DND-41 (cell line): ENCODE results near the gene CDHR2.

Experiments used
- EZH2 ChIP-seq: IDR thresholded peaks from 3 replicates; pipeline ENCODE4 v1.6.1; 2012; ENCODE audit warnings: borderline replicate concordance, low read depth, mild to moderate bottlenecking, moderate library complexity, low read length, inconsistent platforms; ENCODE audit not compliant: severe bottlenecking
- TF ChIP-seq, protein P1 (sequence below): IDR thresholded peaks from 2 replicates; pipeline ENCODE4 v1.5.1; 2012; ENCODE audit warnings: borderline replicate concordance, low read length, moderate library complexity, mild to moderate bottlenecking; ENCODE audit not compliant: poor library complexity, severe bottlenecking; ENCODE audit errors: extremely low read depth

DNA sequence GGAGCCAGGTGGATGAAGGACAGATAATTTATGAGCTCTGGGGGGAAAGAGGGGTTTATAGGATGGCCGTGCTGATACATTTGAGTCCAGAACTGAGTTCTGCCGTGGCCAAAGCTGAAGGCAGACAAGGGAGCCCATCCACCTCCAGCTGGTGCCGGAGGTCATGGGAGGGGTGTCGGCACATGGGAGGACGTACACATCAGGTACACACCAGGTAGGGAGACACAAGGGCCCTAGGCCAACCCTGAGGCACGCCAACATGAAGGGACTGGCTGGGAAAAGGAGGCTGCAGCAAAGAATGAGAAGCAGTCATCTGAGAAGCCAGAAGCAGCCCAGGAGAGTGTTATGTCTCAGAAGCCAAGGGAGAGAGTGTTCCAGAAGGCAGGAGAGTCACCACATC, 62.9 kb downstream of the CDHR2 start:
- TF ChIP-seq, protein P1, sequence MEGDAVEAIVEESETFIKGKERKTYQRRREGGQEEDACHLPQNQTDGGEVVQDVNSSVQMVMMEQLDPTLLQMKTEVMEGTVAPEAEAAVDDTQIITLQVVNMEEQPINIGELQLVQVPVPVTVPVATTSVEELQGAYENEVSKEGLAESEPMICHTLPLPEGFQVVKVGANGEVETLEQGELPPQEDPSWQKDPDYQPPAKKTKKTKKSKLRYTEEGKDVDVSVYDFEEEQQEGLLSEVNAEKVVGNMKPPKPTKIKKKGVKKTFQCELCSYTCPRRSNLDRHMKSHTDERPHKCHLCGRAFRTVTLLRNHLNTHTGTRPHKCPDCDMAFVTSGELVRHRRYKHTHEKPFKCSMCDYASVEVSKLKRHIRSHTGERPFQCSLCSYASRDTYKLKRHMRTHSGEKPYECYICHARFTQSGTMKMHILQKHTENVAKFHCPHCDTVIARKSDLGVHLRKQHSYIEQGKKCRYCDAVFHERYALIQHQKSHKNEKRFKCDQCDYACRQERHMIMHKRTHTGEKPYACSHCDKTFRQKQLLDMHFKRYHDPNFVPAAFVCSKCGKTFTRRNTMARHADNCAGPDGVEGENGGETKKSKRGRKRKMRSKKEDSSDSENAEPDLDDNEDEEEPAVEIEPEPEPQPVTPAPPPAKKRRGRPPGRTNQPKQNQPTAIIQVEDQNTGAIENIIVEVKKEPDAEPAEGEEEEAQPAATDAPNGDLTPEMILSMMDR, result no peak
- no peak for TF ChIP-seq EZH2
